ENCODE data around the gene DYNLRB1.
A peak's percentile ranks its signal among the peaks of the same experiment; 100 is the strongest.
"Not testable (repeated sequence)": the region's sequence is repeated elsewhere in the genome, so short reads cannot be mapped to it uniquely, and the experiment has no call there.

The DYNLRB1 gene

DNA sequence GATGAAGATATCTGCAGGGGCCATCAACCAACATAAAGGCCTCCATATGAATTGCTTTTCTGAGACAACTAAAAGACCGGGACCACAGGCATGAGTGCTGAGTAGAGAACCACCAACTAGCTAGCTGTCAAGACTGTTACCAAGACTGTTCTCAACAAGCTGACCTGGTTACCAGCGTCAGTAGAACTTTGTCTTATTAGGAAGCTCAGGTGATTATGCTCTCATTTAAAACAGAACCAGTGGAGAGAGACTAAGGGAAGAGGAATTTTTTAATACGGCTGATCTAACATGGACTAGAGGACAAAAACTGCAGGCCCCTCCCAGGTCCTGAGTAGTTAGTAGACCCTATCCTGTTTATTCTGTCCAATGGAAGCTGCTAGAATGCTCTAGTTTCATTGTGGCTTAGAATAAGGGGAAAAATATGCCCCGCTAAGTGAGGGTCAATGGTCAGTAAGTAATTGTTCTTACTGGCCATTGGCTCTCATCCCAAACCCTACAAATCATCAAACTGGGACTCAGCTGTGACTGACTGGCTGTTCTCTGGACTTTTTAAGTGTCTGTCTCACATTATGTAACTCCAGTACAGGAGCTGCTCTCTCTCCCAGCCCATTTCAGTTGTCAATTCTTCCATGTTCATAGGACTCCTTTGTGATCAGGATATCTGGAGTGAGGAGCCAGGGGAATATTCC is 3.8 kb upstream of the DYNLRB1 start:
- DNase-seq (ENCODE audit: low read depth) = no peak

DNA sequence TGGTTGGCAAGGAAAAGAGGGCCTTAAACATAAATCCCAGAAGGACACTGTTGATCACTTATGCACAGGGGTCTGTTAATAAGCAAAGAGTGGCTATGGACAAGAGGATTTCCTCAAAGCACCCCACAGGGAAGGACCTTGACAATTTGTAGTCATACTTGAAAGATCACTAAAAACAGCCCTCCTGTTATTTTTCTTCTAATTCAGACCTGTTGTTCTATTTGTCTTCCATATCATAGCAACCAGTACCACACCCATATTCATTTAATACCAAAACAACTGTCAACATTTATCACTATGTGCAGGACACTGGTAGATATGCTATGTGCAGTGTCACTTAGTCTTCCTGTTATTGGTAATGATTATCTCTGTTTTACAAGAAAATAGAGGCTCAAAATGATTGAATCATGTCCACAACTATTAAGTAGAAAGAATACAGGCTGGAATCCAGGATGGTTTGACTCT is 3.2 kb upstream of the DYNLRB1 start:
- no peak for DNase-seq (ENCODE audit: low read depth)

DNA sequence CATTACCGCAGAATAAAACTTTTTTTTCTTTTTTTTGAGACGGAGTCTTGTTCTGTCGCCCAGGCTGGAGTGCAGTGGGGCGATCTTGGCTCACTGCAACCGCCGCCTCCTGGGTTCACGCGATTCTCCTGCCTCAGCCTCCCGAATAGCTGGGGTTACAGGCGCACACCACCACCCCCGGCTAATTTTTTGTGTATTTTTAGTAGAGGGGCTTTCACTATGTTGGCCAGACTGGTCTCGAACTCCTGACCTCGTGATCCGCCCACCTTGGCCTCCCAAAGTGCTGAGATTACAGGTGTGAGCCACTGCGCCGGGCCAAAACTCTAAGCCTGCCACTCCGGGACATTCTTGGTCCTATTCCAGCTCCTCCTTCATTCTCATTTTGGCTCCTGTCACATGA is 2.2 kb upstream of the DYNLRB1 start:
- not testable (repeated sequence) for DNase-seq (ENCODE audit: low read depth)

DNA sequence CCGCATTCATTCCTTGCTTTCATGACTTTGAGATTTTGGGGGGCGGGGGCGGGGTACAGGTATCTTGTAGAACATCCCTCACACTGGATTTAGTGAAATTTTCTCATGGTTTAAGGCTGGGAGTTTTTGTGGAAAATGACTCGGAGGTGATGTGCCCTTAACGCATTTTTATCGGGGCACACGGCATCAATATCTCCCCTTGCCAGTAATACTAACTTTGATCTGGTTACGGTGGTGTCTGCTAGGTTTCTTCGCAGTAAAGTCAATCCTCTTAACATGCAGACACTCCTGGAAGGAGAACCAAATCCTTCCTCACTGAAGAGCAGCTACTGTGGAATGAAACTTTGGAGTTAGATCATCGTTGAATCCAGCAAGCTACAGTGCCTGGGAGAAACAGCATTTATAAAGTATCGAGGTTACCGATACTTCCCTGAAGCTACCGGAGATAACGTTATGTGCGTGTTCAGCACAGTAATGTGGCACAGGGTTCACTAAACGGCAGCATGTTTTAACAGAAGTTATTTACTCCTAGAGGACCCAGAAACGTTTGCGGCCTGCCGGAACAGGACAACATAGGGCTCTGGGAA is 1.2 kb upstream of the DYNLRB1 start:
- no peak for DNase-seq (ENCODE audit: low read depth)

DNA sequence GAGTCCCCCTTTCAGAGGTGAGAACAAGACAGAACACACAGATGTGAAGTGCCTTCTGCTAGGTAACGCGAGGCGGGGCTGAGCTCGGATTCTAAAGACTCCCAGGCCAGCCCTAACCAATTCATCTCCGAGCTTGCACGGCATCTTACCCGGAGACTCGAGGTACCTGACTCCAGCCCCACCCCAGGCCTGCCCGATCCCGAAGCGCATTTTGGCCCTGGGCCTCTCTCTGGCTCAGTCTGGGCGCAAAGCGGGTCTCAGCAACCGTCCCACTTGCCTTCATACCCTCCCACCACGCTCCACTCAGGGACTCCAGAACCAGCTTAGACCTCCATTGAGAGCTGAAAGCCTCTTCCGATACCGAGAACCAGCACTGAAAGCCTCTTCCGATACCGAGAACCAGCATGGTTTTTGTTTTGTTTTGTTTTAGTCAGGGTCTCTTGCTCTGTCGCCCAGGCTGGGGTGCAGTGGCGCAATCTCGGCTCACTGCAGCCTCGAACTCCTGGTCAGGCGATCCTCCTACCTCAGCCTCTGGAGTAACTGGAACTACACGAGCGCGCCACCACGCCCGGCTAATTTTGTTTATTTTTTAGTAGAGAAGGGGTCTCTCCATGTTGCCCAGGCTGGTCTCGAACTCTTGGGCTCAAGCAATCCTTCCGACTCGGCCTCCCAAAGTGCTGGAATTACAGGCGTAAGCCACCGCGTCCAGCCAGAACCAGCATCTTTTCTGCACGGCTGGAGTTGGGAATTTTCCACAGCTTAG is 557 bp upstream of the DYNLRB1 start:
- no peak for DNase-seq (ENCODE audit: low read depth)

DNA sequence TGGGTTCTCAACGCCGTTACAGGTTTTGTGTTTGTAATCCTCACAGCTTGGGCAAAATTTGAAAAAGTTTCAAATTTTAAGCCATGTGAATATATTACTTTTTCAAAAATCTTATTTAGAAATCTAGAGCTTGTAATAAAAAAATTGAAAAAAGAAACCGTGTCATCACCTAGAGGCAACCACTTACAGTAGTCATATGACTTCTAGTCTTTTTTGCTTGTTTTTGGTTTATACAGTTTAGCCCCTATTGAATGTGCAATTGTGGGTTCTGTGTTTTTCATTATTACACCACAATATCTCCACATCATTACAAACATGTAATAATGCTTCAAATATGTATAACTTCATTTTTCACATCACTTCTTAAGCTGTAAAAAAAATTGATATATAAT is 888 bp downstream of the DYNLRB1 start:
- DNase-seq (ENCODE audit: low read depth) = no peak

DNA sequence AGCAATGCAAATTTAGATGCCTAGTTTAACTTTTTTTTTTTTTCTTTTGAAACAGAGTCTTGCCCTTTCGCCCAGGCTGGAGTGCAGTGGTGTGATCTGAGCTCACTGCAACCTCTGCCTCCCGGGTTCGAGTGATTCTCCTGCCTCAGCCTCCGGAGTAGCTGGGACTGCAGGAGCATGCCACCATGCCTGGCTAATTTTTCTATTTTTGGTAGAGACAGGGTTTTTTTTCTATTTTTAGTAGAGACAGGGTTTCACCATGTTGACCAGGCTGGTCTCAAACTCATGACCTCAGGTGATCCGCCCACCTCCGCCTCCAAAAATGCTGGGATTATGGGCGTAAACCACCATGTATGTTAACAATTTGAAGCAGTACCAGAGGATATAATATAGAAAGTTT is 2.6 kb downstream of the DYNLRB1 start:
- not testable (repeated sequence) for DNase-seq (ENCODE audit: low read depth)

DNA sequence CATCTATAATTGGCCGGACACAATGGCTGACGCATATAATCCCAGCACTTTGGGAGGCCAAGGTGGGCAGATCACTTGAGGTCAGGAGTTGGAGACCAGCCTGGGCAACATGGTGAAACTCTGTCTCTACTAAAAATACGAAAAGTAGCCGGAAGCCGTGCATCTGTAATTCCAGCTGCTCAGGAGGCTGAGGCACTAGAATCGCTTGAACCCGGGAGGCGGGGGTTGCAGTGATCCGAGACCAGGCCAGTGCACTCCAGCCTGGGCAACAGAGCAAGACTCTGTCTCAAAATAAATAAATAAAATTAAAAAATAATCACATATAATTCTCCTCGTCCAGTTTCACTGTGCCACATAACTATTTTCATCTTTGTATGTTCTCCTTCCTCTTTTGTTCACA is 3.6 kb downstream of the DYNLRB1 start:
- DNase-seq (ENCODE audit: low read depth) = not testable (repeated sequence)

DNA sequence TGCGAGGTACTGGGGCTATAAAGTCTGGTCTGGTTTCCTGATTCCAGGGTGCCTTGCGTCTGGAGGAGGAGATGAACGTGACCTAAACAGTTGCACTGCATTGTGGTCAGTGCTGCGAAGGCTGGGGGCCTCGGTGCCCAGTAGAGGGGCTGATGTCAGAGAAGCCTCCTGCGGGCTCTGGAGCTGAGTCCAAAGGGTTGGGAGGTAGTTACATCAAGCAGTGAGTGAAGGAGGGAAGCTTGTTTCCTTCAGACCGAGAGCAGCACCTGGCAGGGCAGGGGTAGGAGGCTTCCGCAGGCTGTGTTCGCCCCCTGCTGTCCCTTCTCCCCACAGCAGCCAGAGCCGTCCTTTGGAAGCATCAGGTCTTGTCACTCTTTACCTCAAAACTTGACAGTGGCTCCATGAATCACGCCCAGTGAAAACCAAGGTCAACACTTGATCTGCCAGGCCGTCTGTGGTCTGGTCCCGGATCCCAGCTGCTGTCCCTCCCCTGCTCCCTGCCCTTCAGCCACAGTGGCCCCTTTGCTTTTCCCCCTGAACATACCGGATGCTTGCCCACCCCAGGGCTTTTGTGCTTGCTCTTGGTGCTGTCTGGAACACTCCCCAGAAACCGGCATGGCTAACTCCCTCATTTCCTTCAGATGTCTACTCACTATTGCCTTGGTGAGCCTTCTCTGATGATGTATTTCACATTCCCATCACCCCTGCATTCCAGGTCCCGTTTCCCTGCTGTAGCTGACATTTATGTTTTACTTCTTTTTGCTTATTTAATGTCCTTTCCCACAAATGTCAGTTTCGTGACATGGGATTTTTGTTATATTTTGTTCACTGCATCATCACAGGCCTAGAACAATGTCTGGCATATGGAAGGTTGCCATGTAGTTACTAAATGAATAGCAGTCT is 7.0 kb downstream of the DYNLRB1 start:
- DNase-seq (ENCODE audit: low read depth) = peak; percentile 73

DNA sequence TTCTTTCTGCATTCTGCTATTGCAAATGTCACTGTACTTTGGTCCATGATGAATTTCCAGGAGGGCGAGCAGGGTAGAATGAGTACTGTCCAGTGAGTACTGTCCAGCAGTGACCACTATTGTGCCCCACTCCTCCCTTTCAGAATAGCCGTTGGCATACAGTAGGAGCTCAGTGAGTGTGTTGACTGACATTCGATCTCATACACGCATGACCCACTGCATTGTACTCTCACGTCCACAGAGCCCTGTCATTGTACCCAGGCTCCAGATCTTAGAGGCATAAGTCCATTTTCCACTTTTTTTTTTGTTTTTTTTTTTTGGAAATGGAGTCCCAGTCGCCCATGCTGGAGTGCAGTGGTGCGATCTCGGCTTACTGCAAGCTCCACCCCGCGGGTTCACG is 8.2 kb downstream of the DYNLRB1 start:
- no peak for DNase-seq (ENCODE audit: low read depth)

DNA sequence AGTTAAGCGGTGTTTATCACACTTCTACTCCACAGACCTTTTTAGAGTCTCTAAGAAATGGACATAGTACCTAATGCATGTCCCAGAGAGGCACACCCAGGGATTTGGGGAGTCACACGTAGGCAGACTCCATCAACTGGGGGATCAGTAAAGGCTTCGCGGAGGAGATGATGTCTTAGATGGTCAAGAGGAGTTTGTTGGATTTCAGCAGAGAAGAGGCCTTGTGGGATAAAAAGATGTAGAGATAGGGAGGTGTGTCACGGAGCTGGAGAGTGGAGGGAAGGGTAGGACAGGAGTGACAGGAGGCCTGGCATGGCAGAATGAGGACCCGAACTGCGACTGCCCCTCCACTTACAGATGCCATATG is 9.1 kb downstream of the DYNLRB1 start:
- no peak for DNase-seq (ENCODE audit: low read depth)

DNA sequence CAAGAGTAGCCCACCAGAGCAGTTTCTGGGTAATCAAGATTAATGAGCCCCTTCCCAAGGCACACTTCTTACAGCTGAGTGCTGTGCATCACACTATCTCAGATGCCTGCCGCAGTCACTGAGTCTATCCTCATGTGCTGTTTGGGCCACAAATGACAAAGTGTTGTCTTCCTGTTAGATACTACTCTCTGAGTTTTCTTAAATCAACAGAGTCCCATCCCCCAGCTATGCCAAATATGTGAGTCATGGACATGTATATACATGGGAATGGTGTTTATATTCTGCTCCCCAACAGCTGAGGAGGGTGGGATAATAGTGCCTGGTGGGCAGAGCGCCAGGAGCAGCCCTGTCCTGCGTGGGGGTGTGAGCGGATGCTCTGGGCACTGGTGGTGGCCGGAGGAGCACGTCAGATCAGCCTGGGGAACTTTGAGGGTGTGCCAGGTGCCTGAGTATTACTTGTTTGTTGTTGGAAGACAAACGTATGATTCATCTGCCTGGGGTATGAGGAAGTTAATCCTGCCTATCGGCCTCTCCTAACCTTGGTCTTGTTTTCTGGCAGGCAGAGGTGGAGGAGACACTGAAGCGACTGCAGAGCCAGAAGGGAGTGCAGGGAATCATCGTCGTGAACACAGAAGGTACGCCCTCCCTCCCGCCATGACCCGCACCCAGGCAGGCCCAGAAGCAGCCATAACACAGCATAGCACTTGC is 9.6 kb downstream of the DYNLRB1 start:
- peak; percentile 98 for DNase-seq (ENCODE audit: low read depth)

DNA sequence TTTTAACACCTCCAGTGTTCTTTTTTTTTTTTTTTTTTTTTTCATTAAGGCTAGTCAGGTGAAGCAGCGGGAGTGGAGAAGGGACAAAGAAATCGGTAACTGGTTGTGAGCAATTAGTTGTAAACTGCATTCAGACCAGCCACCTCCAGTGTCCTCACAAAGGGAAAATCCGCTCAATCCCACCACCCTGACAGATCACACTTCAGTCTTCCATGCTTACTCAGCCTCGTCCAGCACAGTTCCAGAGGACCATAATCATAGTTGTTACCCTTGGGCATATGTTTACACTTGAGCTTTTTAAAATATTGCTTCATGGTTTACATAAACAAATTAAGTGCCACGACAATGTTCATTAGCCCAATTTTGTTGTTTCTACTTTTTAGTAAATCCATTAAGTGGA is 10.2 kb downstream of the DYNLRB1 start:
- DNase-seq (ENCODE audit: low read depth) = no peak

DNA sequence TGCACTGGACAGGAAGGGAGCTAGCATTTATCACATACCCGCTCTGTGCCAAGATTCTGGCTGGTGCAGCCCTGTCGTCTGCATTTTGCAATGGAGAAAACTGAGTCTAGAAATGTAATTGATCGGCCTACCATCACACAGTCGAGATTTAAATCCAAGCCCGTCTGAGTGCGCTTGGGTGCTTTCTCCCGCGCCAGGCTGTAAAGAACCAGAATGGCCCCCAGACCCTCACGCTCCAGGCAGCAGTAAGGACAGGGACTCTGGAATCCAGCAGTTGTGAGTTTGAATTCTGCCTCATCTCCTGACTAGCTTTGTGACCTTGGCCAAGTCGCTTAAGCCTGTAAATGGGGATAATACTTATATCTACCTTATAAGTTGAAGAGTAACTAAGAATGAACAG is 10.8 kb downstream of the DYNLRB1 start:
- no peak for DNase-seq (ENCODE audit: low read depth)

DNA sequence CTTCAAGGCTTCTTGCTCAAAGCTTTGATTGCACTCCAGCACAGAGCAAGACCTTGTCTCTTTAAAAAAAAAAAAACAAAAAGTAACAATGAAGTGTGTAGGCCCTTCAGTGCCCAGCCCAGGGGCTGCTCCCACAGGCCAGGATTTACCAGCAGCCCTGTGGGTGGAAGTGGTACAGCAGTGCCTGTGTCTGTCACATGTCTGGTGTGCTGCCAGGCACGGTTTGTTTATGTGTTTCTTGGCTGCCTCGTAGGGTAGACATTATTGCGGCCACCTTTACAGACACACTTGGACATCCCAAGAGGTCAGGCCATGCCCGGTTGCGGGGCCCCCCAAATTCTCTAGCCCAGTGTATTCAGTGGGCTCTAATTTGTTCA is 12.7 kb downstream of the DYNLRB1 start:
- DNase-seq (ENCODE audit: low read depth) = no peak

DNA sequence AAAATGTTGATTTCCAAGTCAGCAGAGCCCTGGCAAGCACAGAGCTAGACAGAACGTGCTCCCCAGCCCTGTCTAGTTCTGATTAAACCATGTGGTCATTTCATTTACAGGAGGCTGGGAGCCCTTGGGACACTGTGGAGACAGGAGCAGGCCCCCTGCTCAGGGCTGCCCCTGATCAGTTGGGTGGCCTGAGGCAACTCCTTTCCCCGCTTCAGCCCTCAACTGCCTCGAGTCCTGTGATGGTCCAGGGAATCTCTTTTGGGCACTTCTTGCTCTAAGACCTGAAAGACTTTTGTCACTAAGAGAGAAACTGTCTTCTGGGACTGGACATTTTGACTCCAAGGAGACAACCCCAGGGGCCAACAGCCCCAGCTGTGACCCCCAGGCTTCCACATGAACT is 13.5 kb downstream of the DYNLRB1 start:
- no peak for DNase-seq (ENCODE audit: low read depth)

DNA sequence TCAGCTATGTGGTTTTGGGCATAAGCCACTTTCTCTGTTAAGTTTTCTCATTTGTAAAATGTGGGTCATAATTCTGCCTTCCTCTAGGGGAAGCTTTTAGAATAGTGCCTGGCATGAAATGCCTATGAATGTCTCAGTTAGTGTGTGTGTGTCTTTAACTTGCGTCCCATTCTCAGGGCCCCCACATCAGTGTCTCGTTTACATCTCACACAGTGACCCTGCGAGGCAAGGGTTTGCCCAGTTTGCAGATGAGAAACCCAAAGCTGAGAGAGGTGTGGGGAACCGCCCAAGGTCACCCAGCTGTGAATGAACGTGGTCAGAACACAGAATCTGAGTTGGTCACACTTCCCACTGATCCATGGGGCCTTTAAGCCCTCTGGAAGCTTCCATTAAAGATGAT is 14.1 kb downstream of the DYNLRB1 start:
- DNase-seq (ENCODE audit: low read depth) = no peak

DNA sequence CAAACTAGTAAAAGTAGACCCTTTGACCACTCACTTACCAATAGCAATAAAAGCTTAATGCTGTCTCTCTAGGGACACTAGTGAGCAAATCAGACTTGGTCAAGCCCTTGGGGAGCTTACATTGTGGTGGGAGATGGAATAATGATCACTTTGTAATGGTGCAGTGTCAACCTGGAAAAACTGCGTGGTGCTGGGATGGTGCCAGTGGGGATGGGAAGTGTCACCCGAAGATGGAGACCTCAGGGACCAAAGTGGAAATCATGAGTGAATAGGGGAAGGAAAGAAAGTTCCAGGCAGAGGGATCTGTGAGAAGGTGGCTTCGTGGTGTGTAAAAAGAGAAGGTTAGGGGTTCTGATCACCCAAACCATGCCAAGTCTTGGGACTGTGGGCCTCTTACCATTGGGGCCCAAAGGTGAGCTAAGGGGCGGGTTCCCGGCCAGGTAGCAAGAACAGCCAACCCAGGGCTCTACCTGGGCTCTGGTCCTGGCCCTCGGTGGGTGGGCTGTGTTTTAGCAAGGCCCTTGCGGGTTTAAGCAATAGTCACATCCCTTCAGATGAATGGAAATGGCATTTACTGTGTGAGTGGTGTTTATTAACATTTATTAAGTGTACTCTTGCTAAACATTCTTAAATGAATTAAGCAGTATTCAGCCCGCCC is 15.5 kb downstream of the DYNLRB1 start:
- no peak for DNase-seq (ENCODE audit: low read depth)

DNA sequence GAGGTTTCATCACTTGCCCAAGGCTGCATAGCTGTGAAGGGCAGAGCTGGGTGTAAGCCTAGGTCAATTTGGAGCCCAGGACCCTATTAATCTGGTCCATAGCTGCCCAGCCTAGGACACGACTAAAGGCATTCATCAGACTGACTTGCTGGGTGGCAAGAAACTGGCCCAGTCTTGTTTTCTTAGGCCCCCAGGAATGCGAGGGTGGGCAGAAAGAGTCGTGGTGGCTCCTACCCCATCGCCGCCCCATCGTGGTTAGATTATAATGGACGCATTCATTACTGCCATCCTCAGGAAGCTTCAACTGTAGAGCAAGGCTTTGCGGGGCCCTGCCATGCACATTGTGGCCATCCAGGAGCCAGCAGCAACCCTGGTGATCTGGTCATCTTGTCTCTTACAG is 16.1 kb downstream of the DYNLRB1 start:
- DNase-seq (ENCODE audit: low read depth) = no peak

DNA sequence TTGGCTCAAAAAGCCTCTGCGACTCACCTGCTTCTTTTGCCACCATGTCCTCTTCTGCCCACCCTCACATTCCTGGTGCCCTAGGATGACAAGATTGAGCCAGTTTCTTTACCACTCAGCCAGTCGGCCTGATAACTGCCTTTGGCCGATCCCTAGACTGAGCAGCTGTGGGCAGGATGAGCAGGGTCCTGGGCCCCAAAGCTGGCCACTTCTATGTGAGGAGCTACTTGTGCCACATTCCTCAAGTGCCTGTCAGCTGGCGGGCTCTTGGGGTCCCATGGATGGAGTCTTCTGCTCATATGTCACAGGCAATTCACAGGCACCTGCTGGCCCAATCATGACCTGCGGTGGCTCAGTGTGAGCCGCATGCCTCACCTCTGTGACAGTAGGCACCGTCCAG is 16.5 kb downstream of the DYNLRB1 start:
- no peak for DNase-seq (ENCODE audit: low read depth)
